ENCODE measurements around the gene TRIO. TPM values are rescaled to one million over a fixed set of nuclear protein-coding genes. Genes with fewer than 3 reads are reported as not detected.

Gene TRIO
- total RNA-seq, 1 donor = 410 TPM

GRCh38 chr5:14165375-14166106, 22.4 kb downstream of the TRIO start:
- DNase-seq (ENCODE audit: low read depth) = peak; percentile 70
- no peak for TF ChIP-seq CTCF (IDR thresholded peaks at IDR 0.05; ENCODE audit: insufficient read depth, low read depth, low read length)
- no peak overlapping the region for H3K4me3 ChIP-seq (ENCODE audit: low read depth, low read length)

DNA sequence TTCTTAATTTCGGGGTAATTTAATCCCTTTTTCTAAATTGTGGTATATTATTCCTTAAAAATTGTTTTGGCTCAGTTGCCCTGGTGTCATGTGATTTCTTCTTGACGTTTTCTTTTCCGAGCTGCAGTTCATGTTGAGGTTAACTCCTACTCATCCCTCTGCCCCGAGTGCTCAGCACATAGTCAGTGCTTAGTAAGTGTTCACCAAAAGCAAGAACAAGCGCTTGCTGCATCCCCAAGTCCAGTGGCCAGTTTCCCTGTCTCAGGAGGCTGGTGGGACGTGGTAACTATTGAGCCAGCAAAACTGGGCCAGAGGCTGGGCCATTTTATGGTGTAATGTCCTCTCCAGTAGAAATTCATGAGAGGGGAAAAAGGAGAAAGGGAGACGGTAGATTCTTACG, 23.3 kb downstream of the TRIO start:
- DNase-seq (ENCODE audit: low read depth) = no peak
- no peak for TF ChIP-seq CTCF (IDR thresholded peaks at IDR 0.05; ENCODE audit: insufficient read depth, low read depth, low read length)

DNA sequence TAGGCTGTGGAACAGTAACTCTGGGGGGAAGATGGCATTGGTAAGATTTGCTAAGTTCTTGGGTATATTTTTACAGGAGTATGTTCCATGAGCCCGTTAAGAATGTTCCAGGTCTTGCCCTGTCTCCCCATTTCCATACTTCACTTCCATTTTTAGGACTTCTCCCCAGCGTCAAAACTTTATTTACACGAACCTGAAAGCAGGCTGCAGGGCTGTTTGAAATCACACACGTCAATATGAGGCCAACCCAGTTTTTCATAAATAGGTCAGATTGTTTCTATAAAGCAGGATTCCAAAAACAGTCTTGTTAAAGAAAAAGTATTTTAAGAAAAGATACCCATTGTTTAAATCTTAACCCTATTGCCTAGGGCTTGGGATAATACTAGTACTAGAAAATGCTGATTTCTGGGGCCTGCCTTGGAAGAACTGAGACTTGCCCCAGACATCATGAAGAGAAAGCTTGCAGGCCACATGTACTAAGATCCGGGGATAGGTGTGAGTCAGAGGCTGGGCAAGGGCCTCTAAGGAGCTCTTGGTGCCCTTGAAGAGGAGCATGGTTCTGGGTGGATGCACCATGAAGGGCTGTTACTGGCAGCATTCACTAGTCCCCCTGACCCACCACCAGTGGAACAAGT, 24.2 kb downstream of the TRIO start:
- TF ChIP-seq CTCF (IDR thresholded peaks at IDR 0.05; ENCODE audit: insufficient read depth, low read depth, low read length) = no peak
- no peak overlapping the region for H3K4me3 ChIP-seq (ENCODE audit: low read depth, low read length)
- DNase-seq (ENCODE audit: low read depth) = peak; percentile 67

More for the DNA sequence above, 23.3 kb downstream of the TRIO start:
- no peak overlapping the region for H3K4me3 ChIP-seq (ENCODE audit: low read depth, low read length)

DNA sequence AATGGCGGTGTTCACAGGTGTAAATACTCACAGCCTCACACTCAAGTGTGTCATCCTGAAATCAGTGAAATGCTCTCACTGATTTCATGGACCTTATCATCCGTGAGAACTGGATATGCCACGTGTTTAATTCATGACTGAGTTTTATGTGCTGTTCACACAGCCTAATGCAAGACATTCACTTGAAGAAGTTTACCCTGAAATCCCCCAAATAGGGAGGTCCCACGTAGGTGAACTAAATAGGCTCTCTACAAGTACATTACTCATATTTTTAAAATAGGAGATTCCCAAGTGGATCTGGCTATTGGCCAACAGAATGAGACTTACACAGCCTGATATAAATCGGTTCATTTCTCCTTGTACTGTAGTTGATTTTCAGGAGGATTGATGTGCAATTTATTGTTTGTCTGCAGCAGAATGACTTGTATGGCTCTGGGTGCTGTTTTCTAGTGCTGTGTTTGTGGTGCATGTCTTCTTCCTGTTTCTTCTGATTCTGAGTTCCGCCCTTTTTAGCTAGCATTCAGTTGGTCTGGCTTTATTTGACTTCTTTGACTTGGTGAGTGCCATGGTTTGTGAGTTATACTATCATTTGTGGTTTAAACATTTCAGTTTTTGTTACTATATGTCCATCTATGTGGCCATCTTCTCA, 25.1 kb downstream of the TRIO start:
- no peak for TF ChIP-seq CTCF (IDR thresholded peaks at IDR 0.05; ENCODE audit: insufficient read depth, low read depth, low read length)
- H3K4me3 ChIP-seq (ENCODE audit: low read depth, low read length) = no peak overlapping the region
- peak; percentile 60 for DNase-seq (ENCODE audit: low read depth)

DNA sequence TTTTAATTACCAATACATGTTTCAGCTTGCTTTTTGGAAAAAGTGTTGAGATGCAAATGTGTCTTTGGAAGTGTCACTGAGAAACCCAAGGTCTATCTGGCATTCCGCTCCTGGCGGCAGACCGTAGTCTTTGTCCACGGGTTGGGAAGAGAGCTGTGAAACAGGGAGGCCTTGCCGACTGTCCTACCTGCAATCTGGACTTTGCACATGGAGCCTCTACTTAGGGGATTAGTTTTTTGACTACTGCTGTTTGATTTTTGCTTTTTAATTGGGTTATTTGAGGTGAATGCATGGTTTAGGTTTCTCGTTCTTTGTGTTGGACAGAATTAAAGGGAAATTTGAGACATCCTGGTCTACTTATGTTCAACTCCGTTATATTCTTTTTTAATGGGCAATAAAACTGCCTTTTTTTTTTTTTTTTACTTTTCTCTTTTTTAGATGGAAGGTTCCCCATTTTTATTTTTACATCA, 25.7 kb downstream of the TRIO start:
- no peak for DNase-seq (ENCODE audit: low read depth)
- no peak overlapping the region for H3K4me3 ChIP-seq (ENCODE audit: low read depth, low read length)
- TF ChIP-seq CTCF (IDR thresholded peaks at IDR 0.05; ENCODE audit: insufficient read depth, low read depth, low read length) = no peak

DNA sequence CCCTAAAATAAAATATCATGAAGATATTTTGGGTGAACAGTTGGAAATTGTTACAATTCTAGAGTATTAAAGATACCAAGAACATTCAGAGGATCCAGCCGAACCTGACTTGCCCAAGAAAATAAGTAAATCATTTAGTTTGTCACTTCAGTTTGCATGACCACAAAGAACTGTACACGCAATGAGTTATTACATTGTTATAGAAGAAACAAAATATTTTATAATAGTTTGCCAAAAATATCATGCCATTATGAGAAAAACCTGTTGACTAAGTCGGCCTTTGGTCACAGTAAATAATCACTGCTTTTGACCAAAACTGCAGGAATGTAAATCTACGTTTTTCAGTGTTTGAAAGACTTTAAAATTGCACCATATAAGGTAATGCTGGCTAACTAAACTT, 27.9 kb downstream of the TRIO start:
- H3K4me3 ChIP-seq (ENCODE audit: low read depth, low read length) = no peak overlapping the region
- no peak for TF ChIP-seq CTCF (IDR thresholded peaks at IDR 0.05; ENCODE audit: insufficient read depth, low read depth, low read length)
- DNase-seq (ENCODE audit: low read depth) = no peak
